ENCODE measurements around the gene CPNE6. TPM values are rescaled to one million over a fixed set of nuclear protein-coding genes. Genes with fewer than 3 reads are reported as not detected.

Gene CPNE6
- total and polyA plus RNA-seq, 2 of the 8 experiments (the other 6 are each of a cell fraction or from before 2014, with no cell fraction given), result 0.05 TPM; not detected in 1

DNA sequence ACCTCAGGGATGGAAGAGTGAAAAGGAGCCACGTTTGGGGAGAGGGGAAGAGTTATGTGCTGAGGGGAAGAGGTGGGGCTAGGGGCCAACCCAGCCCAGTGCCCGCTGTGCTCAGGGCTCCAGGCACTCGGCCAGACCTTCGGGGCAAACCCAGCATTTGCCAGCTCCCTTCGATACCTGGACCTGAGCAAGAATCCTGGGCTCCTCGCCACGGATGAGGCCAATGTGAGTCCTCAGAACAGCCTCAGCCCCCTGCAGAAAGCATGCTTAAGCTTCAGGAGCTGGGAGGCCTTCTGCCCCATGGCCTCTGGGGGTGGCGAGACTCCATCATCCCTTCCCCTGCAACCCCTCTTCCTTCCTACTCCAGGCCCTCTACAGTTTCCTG lies 14.6 kb upstream of the CPNE6 start (continued):
- no peak for TF ChIP-seq POLR2A (IDR thresholded peaks at IDR 0.05; ENCODE audit: control extremely low read depth in 1 of 2, low read depth in 2 of 2, low read length in 2 of 2)
- no peak for TF ChIP-seq TAF1 (IDR thresholded peaks at IDR 0.05; ENCODE audit: low read depth, low read length)
- TF ChIP-seq CTBP2 (IDR thresholded peaks at IDR 0.05; ENCODE audit: borderline replicate concordance, insufficient read depth, insufficient read length, low read length), result no peak
- no peak for TF ChIP-seq POU5F1 (IDR thresholded peaks at IDR 0.05; ENCODE audit: low read depth, low read length)
- TF ChIP-seq CHD1 (IDR thresholded peaks at IDR 0.05; ENCODE audit: low read depth, low read length), result no peak

All from H1 (cell line).